Skeletal muscle tissue (tissue), 4 donors: ENCODE data around the gene CDH18. TPM values are rescaled to one million over a fixed set of nuclear protein-coding genes. Genes with fewer than 3 reads are reported as not detected.

Experiments
- H3K27ac ChIP-seq: one replicate; pipeline ENCODE4 v1.7.0; 2013; ENCODE audit warnings: mild to moderate bottlenecking, low read depth, low read length, inconsistent platforms
- H3K27me3 ChIP-seq, 3 donors: one replicate each; pipeline ENCODE4 v1.7.0; 2013; ENCODE audit warnings: low read length in 3 of 3; ENCODE audit not compliant: control insufficient read depth in 3 of 3, insufficient read depth in 3 of 3
- H3K36me3 ChIP-seq, 3 donors: one replicate each; pipeline ENCODE4 v1.7.0; 2013; ENCODE audit warnings: low read length in 3 of 3; ENCODE audit not compliant: control insufficient read depth in 3 of 3, insufficient read depth in 3 of 3
- H3K4me1 ChIP-seq, 3 donors: one replicate each; pipeline ENCODE4 v1.7.0; 2013; ENCODE audit warnings: low read length in 3 of 3, mild to moderate bottlenecking in 3 of 3; ENCODE audit not compliant: control insufficient read depth in 3 of 3, insufficient read depth in 3 of 3
- H3K4me3 ChIP-seq, 3 donors: one replicate each; pipeline ENCODE4 v1.7.0; 2013; ENCODE audit warnings: low read length in 3 of 3
- H3K9ac ChIP-seq, 3 donors: one replicate each; pipeline ENCODE4 v1.7.0; 2013; ENCODE audit warnings: low read length in 3 of 3, mild to moderate bottlenecking in 3 of 3, moderate library complexity in 2 of 3, low read depth in 1 of 3
- H3K9me3 ChIP-seq, 3 donors: one replicate each; pipeline ENCODE4 v1.7.0; 2013; ENCODE audit warnings: low read length in 3 of 3; ENCODE audit not compliant: control insufficient read depth in 3 of 3
- total RNA-seq: library from RNA; depleted of rRNA; stranded (reverse); fragments of >200 nt; gene quantifications from one replicate; pipeline ENCODE4 v1.2.3, GENCODE V29; 2014
- donor health status: Osteomylitis.

Gene CDH18
- total RNA-seq, 1 donor from 2014 or later, result 12.0 TPM

- Histone ChIP-seq H3K4me1 (no peaks in the 10 kb centered on the region), H3K27ac (no peak overlapping the region), H3K9me3 (peaks cover 0 to 1% (median 0%) of the 10 kb centered on the region in 3 donors), H3K9ac (no peak overlapping the region), H3K36me3 (no peaks in the 10 kb centered on the region), H3K27me3 (no peaks in the 10 kb centered on the region), H3K4me3 (no peak overlapping the region)
These were observed 12.4 kb upstream of the CDH18 start for GRCh38 chr5:20000416-20000815.

GRCh38 chr5:19988457-19988856, 457 bp upstream of the CDH18 start:
- Histone ChIP-seq H3K27ac (no peak overlapping the region), H3K9me3 (no peaks in the 10 kb centered on the region), H3K9ac (no peak overlapping the region), H3K4me3 (no peak overlapping the region), H3K36me3 (no peaks in the 10 kb centered on the region), H3K27me3 (no peaks in the 10 kb centered on the region), H3K4me1 (no peaks in the 10 kb centered on the region)

- no peak overlapping the region for H3K4me3 ChIP-seq
- no peaks in the 10 kb centered on the region for H3K27me3 ChIP-seq
- no peaks in the 10 kb centered on the region for H3K9me3 ChIP-seq
- H3K36me3 ChIP-seq, result no peaks in the 10 kb centered on the region
- no peak overlapping the region for H3K27ac ChIP-seq
- H3K9ac ChIP-seq, result no peak overlapping the region
- H3K4me1 ChIP-seq, result no peaks in the 10 kb centered on the region
These were observed 1.2 kb downstream of the CDH18 start for GRCh38 chr5:19986806-19987205.

- Histone ChIP-seq H3K4me3 (no peak overlapping the region), H3K4me1 (no peaks in the 10 kb centered on the region), H3K36me3 (no peaks in the 10 kb centered on the region), H3K9me3 (no peaks in the 10 kb centered on the region), H3K9ac (no peak overlapping the region), H3K27ac (no peak overlapping the region), H3K27me3 (no peaks in the 10 kb centered on the region)
These were observed 1.9 kb downstream of the CDH18 start for GRCh38 chr5:19986031-19986619.

GRCh38 chr5:19978476-19978875, 9.5 kb downstream of the CDH18 start:
- Histone ChIP-seq H3K4me1 (no peaks in the 10 kb centered on the region), H3K27me3 (no peaks in the 10 kb centered on the region)

GRCh38 chr5:19977099-19977498, 10.9 kb downstream of the CDH18 start:
- Histone ChIP-seq H3K4me1 (no peaks in the 10 kb centered on the region), H3K27ac (no peak overlapping the region), H3K27me3 (no peaks in the 10 kb centered on the region), H3K4me3 (no peak overlapping the region), H3K36me3 (no peaks in the 10 kb centered on the region), H3K9me3 (no peaks in the 10 kb centered on the region), H3K9ac (no peak overlapping the region)

More at GRCh38 chr5:19978476-19978875, 9.5 kb downstream of the CDH18 start:
- Histone ChIP-seq H3K36me3 (no peaks in the 10 kb centered on the region), H3K4me3 (no peak overlapping the region), H3K9ac (no peak overlapping the region), H3K9me3 (no peaks in the 10 kb centered on the region), H3K27ac (no peak overlapping the region)

- H3K36me3 ChIP-seq, result no peaks in the 10 kb centered on the region
- H3K27ac ChIP-seq, result no peak overlapping the region
- no peaks in the 10 kb centered on the region for H3K4me1 ChIP-seq
- no peaks in the 10 kb centered on the region for H3K9me3 ChIP-seq
- no peak overlapping the region for H3K9ac ChIP-seq
- no peak overlapping the region for H3K4me3 ChIP-seq
- H3K27me3 ChIP-seq, result no peaks in the 10 kb centered on the region
These were observed 12.2 kb downstream of the CDH18 start for GRCh38 chr5:19975795-19976194.

- no peaks in the 10 kb centered on the region for H3K4me1 ChIP-seq
- H3K9ac ChIP-seq, result no peak overlapping the region
- H3K36me3 ChIP-seq, result no peaks in the 10 kb centered on the region
- H3K4me3 ChIP-seq, result no peak overlapping the region
- no peaks in the 10 kb centered on the region for H3K9me3 ChIP-seq
- H3K27me3 ChIP-seq, result no peaks in the 10 kb centered on the region
- H3K27ac ChIP-seq, result no peak overlapping the region
These were observed 27.5 kb downstream of the CDH18 start for GRCh38 chr5:19960451-19960850.

GRCh38 chr5:19959830-19960384, 28.1 kb downstream of the CDH18 start:
- Histone ChIP-seq H3K27me3 (no peaks in the 10 kb centered on the region), H3K36me3 (no peaks in the 10 kb centered on the region), H3K27ac (no peak overlapping the region), H3K9me3 (no peaks in the 10 kb centered on the region), H3K9ac (no peak overlapping the region), H3K4me1 (no peaks in the 10 kb centered on the region), H3K4me3 (no peak overlapping the region)

- no peaks in the 10 kb centered on the region for H3K4me1 ChIP-seq
- no peak overlapping the region for H3K4me3 ChIP-seq
- no peak overlapping the region for H3K27ac ChIP-seq
- no peaks in the 10 kb centered on the region for H3K36me3 ChIP-seq
- H3K9me3 ChIP-seq, result no peaks in the 10 kb centered on the region
- no peak overlapping the region for H3K9ac ChIP-seq
- H3K27me3 ChIP-seq, result no peaks in the 10 kb centered on the region
These were observed 37.1 kb downstream of the CDH18 start for GRCh38 chr5:19950897-19951296.
